DOHH2 (cell line): ENCODE data around the gene NMRK1.

Experiments used
- CTCF ChIP-seq: fragments of 200-600 bp; sonication (generic); IDR thresholded peaks from one replicate; pipeline ENCODE4 v1.5.1; 2014; ENCODE audit warnings: antibody characterized with exemption, mild to moderate bottlenecking, low read depth, low read length; ENCODE audit not compliant: poor library complexity, severe bottlenecking
- EZH2phosphoT487 ChIP-seq: fragments of 200-600 bp; sonication (generic); IDR thresholded peaks from 2 replicates; pipeline ENCODE4 v1.6.1; 2017; ENCODE audit warnings: borderline replicate concordance, mild to moderate bottlenecking, antibody characterized with exemption, low read length, moderate library complexity, mixed read lengths

- TF ChIP-seq CTCF: no peak
- no peak for TF ChIP-seq EZH2phosphoT487
Observed at GRCh38 chr9:75123696-75124095, 35.7 kb upstream of the NMRK1 start.
